ENCODE measurements around the gene CTNNA2.

DNA sequence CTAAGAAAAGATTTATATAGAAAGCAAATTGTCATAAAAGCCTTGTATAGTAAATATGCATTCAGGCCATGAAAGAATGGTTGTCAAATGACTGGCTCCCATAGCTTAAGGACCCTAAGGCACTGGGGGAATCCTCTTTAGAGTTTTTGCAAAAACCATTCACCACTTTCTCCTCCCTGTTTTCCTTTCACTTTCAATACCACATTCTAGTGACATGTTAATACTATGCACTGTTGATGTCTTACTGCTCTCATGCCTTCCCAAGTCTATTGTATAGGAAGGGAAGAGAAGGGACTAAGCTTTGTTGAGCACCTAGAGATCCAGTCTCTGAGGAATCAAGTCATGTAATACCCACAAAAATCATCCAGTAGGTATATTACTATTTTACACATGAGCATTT is 1174.7 kb downstream of the CTNNA2 start:
- no peak for TF ChIP-seq POLR2A (IDR thresholded peaks at IDR 0.05)
- TF ChIP-seq, protein P1, sequence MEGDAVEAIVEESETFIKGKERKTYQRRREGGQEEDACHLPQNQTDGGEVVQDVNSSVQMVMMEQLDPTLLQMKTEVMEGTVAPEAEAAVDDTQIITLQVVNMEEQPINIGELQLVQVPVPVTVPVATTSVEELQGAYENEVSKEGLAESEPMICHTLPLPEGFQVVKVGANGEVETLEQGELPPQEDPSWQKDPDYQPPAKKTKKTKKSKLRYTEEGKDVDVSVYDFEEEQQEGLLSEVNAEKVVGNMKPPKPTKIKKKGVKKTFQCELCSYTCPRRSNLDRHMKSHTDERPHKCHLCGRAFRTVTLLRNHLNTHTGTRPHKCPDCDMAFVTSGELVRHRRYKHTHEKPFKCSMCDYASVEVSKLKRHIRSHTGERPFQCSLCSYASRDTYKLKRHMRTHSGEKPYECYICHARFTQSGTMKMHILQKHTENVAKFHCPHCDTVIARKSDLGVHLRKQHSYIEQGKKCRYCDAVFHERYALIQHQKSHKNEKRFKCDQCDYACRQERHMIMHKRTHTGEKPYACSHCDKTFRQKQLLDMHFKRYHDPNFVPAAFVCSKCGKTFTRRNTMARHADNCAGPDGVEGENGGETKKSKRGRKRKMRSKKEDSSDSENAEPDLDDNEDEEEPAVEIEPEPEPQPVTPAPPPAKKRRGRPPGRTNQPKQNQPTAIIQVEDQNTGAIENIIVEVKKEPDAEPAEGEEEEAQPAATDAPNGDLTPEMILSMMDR (IDR thresholded peaks at IDR 0.05), result no peak

Measured in right lobe of liver (tissue), 4 donors.